Measurements from ENCODE around the gene SOX30.

DNA sequence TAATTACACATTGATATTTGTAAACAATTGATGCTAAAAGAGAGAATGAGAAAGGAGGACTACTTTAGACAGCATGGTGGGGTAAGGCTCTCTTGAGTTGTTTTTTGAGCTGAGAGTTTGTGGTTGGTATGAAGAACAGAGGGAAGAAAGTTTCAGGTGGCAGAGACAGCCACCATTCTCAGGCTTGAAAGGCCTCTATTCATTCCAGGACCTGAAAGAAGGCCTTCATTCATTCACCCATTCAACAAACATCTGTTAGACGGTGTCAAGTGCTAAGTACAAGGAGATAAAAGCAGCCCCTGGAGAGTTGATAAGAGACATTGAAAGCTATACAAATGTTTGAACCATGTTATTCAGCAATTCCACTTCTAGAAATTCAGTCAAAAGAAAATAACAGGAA lies 55.0 kb downstream of the SOX30 start:
- TF ChIP-seq CTCF (IDR thresholded peaks at IDR 0.05) (no peak), EZH2 (IDR thresholded peaks at IDR 0.05; ENCODE audit: borderline replicate concordance, insufficient read depth, low read depth, low read length, poor library complexity, severe bottlenecking) (no peak)
